HG03457 (cell line): ENCODE measurements around the gene SP140L.
"Not testable (repeated sequence)": the region's sequence is repeated elsewhere in the genome, so short reads cannot be mapped to it uniquely, and the experiment has no call there.

Source experiments
- ATAC-seq: cut with Tn5 transposase; IDR thresholded peaks from one replicate; pipeline ENCODE4 v1.9.1; 2021; ENCODE audit warnings: moderate number of reproducible peaks; ENCODE audit not compliant: unreplicated experiment

The SP140L gene

GRCh38 chr2:230323385-230324106 lies 3.4 kb upstream of the SP140L start:
- ATAC-seq: no peak

GRCh38 chr2:230324503-230324902 lies 2.5 kb upstream of the SP140L start:
- no peak for ATAC-seq

GRCh38 chr2:230325316-230326243 lies 1.4 kb upstream of the SP140L start:
- ATAC-seq: no peak

- ATAC-seq: peak; percentile 48
Measured at GRCh38 chr2:230327418-230328154, 593 bp downstream of the SP140L start.

GRCh38 chr2:230328155-230328458 lies 1.1 kb downstream of the SP140L start:
- ATAC-seq: no peak

- ATAC-seq: no peak
Measured at GRCh38 chr2:230329946-230330605, 3.1 kb downstream of the SP140L start.

GRCh38 chr2:230330725-230331124 lies 3.7 kb downstream of the SP140L start:
- ATAC-seq: no peak

- ATAC-seq: no peak
Measured at GRCh38 chr2:230335461-230335863, 8.5 kb downstream of the SP140L start.

GRCh38 chr2:230335864-230336506 lies 9.0 kb downstream of the SP140L start:
- ATAC-seq: no peak

GRCh38 chr2:230341936-230342528 lies 15.0 kb downstream of the SP140L start:
- not testable (repeated sequence) for ATAC-seq

- not testable (repeated sequence) for ATAC-seq
Measured at GRCh38 chr2:230343041-230343624, 16.1 kb downstream of the SP140L start.

GRCh38 chr2:230343747-230344146 lies 16.8 kb downstream of the SP140L start:
- ATAC-seq: no peak

- no peak for ATAC-seq
Measured at GRCh38 chr2:230346465-230346864, 19.5 kb downstream of the SP140L start.

GRCh38 chr2:230346921-230347533 lies 20.0 kb downstream of the SP140L start:
- no peak for ATAC-seq

- no peak for ATAC-seq
Measured at GRCh38 chr2:230347659-230348305, 20.8 kb downstream of the SP140L start.

GRCh38 chr2:230348787-230349186 lies 21.8 kb downstream of the SP140L start:
- ATAC-seq: no peak

- ATAC-seq: no peak
Measured at GRCh38 chr2:230356084-230356483, 29.1 kb downstream of the SP140L start.

GRCh38 chr2:230358305-230358704 lies 31.3 kb downstream of the SP140L start:
- ATAC-seq: no peak

GRCh38 chr2:230360028-230360427 lies 33.0 kb downstream of the SP140L start:
- ATAC-seq: no peak
